OCI-LY7 (cell line): Measurements from ENCODE around the gene EYA2. TPM values are rescaled to one million over a fixed set of nuclear protein-coding genes. Genes with fewer than 3 reads are reported as not detected.

ENCODE experiments used
- BruUV-seq: library from RNA; stranded (reverse); fragments of 400-500 nt; replicated peaks from 2 replicates; lab custom pipeline; 2021; lab: Mats Ljungman, UMichigan
- CTCF ChIA-PET: fragments of 300-600 bp; sonication (Branson Sonifier 250); formaldehyde crosslinking; loops from one replicate; lab custom pipeline; 2022; ENCODE audit warnings: antibody characterized with exemption; ENCODE audit not compliant: unreplicated experiment; lab: Charles Lee
- POLR2A ChIA-PET: fragments of 300-600 bp; sonication (Branson Sonifier 250); formaldehyde crosslinking; loops from one replicate; lab custom pipeline; 2022; ENCODE audit warnings: antibody characterized with exemption; lab: Charles Lee
- DNase-seq: peaks from one replicate; pipeline ENCODE4 v3.0.0-alpha.2; 2015; ENCODE audit warnings: low spot score
- H2AFZ ChIP-seq: fragments of 200-600 bp; sonication (generic), shearing (Covaris generic); 2 replicates; pipeline ENCODE4 v1.6.1; 2014; ENCODE audit warnings: mild to moderate bottlenecking, antibody characterized with exemption, low read length, moderate library complexity
- H3K27ac ChIP-seq: fragments of 200-600 bp; sonication (generic); 2 replicates; pipeline ENCODE4 v1.5.1; 2014; ENCODE audit warnings: mixed run types, low read depth, mild to moderate bottlenecking, moderate library complexity, low read length, inconsistent platforms; ENCODE audit not compliant: poor library complexity, severe bottlenecking
- H3K36me3 ChIP-seq: fragments of 200-600 bp; sonication (generic); 2 replicates; pipeline ENCODE4 v1.6.1; 2014; ENCODE audit warnings: mild to moderate bottlenecking, antibody characterized with exemption, low read length, moderate library complexity, mixed read lengths; ENCODE audit not compliant: insufficient read depth
- H3K4me1 ChIP-seq: fragments of 200-600 bp; sonication (generic); 2 replicates; pipeline ENCODE4 v1.5.1; 2014; ENCODE audit warnings: mild to moderate bottlenecking, low read length; ENCODE audit not compliant: insufficient read depth, poor library complexity, severe bottlenecking
- H3K4me2 ChIP-seq: fragments of 200-600 bp; sonication (generic); 2 replicates; pipeline ENCODE4 v1.6.1; 2014; ENCODE audit warnings: mild to moderate bottlenecking, low read length
- H3K4me3 ChIP-seq: fragments of 200-600 bp; sonication (generic); 2 replicates; pipeline ENCODE4 v1.5.1; 2014; ENCODE audit warnings: mild to moderate bottlenecking, low read depth, low read length; ENCODE audit not compliant: poor library complexity, severe bottlenecking
- H3K79me2 ChIP-seq: fragments of 200-600 bp; sonication (generic); 2 replicates; pipeline ENCODE4 v1.6.1; 2016; ENCODE audit warnings: low read depth, mild to moderate bottlenecking, low read length, moderate library complexity, mixed read lengths; ENCODE audit not compliant: insufficient read depth
- H3K9me2 ChIP-seq: fragments of 200-600 bp; sonication (generic); 2 replicates; pipeline ENCODE4 v1.6.1; 2016; ENCODE audit warnings: mild to moderate bottlenecking, low read length, mixed read lengths; ENCODE audit not compliant: insufficient read depth
- H3K9me3 ChIP-seq: fragments of 200-600 bp; sonication (generic); 2 replicates; pipeline ENCODE4 v1.6.1; 2014; ENCODE audit warnings: mild to moderate bottlenecking, mixed run types, low read length, mixed read lengths
- H4K20me1 ChIP-seq: fragments of 200-600 bp; sonication (generic); 2 replicates; pipeline ENCODE4 v1.6.1; 2014; ENCODE audit warnings: mild to moderate bottlenecking, antibody characterized with exemption, low read length, moderate library complexity, mixed read lengths; ENCODE audit not compliant: insufficient read depth
- EZH2phosphoT487 ChIP-seq: fragments of 200-600 bp; sonication (generic); IDR thresholded peaks from 2 replicates; pipeline ENCODE4 v1.6.1; 2018; ENCODE audit warnings: low read depth, borderline replicate concordance, mild to moderate bottlenecking, mixed run types, antibody characterized with exemption, low read length, moderate library complexity, mixed read lengths
- intact Hi-C: fragments of 100-400 bp; cut with micrococcal nuclease; formaldehyde crosslinking; loops from one replicate; pipeline ENCODE4 v1.10.0; 2022; ENCODE audit not compliant: unreplicated experiment
- total RNA-seq, 2 experiments: library from RNA; depleted of rRNA in 1 of 2; stranded (reverse); fragments of >200 nt in 1 of 2; shearing (Covaris generic) in 1 of 2; gene quantifications; 2 replicates each; pipeline ENCODE4 v1.2.3, GENCODE V29; 2014 to 2022
- TF ChIP-seq, protein P1 (sequence below): fragments of 200-600 bp; sonication (generic); conservative IDR thresholded peaks from 2 replicates; pipeline ENCODE4 v1.5.1; 2014; ENCODE audit warnings: mild to moderate bottlenecking, antibody characterized with exemption, low read length, moderate library complexity, mixed read lengths

The EYA2 gene
- total RNA-seq, 2 experiments from 2014 or later = not detected

GRCh38 chr20:47198254-47198671 lies 303.6 kb downstream of the EYA2 start:
- Histone ChIP-seq H3K9me3 (no peaks in the 10 kb centered on the region), H3K4me3 (no peak overlapping the region), H2AFZ (no peak overlapping the region), H3K36me3 (no peaks in the 10 kb centered on the region), H3K9me2 (no peaks in the 10 kb centered on the region), H3K27ac (no peak overlapping the region), H4K20me1 (no peaks in the 10 kb centered on the region), H3K79me2 (no peaks in the 10 kb centered on the region), H3K4me1 (peaks cover 4% of the 10 kb centered on the region), H3K4me2 (no peak overlapping the region)
- DNase-seq = no peak
- BruUV-seq = no TSS peak
- ChIA-PET CTCF (no interaction called here), POLR2A (interaction anchor here (0.5 to 0.7 kb wide), 2 partner anchors 13 to 56 kb away, joined by 3 read pairs; no protein-coding TSS in a partner anchor)
- intact Hi-C loops = loop anchor here (5.0 kb wide), 3 partner anchors 74 to 451 kb away; no protein-coding TSS in a partner anchor
- TF ChIP-seq, protein P1, sequence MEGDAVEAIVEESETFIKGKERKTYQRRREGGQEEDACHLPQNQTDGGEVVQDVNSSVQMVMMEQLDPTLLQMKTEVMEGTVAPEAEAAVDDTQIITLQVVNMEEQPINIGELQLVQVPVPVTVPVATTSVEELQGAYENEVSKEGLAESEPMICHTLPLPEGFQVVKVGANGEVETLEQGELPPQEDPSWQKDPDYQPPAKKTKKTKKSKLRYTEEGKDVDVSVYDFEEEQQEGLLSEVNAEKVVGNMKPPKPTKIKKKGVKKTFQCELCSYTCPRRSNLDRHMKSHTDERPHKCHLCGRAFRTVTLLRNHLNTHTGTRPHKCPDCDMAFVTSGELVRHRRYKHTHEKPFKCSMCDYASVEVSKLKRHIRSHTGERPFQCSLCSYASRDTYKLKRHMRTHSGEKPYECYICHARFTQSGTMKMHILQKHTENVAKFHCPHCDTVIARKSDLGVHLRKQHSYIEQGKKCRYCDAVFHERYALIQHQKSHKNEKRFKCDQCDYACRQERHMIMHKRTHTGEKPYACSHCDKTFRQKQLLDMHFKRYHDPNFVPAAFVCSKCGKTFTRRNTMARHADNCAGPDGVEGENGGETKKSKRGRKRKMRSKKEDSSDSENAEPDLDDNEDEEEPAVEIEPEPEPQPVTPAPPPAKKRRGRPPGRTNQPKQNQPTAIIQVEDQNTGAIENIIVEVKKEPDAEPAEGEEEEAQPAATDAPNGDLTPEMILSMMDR = no peak
- no peak for TF ChIP-seq EZH2phosphoT487

DNA sequence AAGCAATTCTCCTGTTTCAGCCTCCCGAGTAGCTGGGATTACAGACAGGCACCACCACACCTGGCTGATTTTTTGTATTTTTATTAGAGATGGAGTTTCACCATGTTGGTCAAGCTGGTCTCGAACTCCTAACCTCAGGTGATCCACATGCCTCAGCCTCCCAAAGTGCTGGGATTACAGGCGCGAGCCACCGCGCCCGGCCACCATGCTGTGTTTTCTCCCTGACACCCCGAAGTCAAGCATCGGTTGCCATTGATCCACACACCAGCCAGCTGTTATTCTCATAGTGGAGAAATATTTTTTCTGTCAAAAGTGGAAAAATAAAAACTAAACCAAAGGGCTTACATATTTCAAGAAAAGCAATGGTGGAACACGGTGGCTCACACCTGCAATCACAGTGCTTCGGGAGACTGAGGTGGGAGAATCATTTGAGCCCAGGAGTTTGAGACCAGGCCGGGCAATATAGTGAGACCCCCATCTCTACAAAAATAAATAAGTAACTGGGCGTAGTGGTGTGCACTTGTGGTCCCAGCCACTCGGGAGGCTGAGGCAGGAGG lies 304.4 kb downstream of the EYA2 start:
- intact Hi-C loops = loop anchor here (5.0 kb wide), 3 partner anchors 73 to 452 kb away; no protein-coding TSS in a partner anchor
- H3K4me3 ChIP-seq = no peak overlapping the region
- H3K9me2 ChIP-seq = no peaks in the 10 kb centered on the region
- no TSS peak for BruUV-seq
- TF ChIP-seq, protein P1 = no peak
- TF ChIP-seq EZH2phosphoT487 = no peak
- no peaks in the 10 kb centered on the region for H3K36me3 ChIP-seq
- H3K4me1 ChIP-seq = peaks cover 4% of the 10 kb centered on the region
- no peaks in the 10 kb centered on the region for H4K20me1 ChIP-seq
- no peaks in the 10 kb centered on the region for H3K9me3 ChIP-seq
- H3K27ac ChIP-seq = no peak overlapping the region
- no peak for DNase-seq
- no peak overlapping the region for H2AFZ ChIP-seq
- CTCF ChIA-PET = no interaction called here
- H3K4me2 ChIP-seq = no peak overlapping the region
- H3K79me2 ChIP-seq = no peaks in the 10 kb centered on the region
- POLR2A ChIA-PET = no interaction called here

DNA sequence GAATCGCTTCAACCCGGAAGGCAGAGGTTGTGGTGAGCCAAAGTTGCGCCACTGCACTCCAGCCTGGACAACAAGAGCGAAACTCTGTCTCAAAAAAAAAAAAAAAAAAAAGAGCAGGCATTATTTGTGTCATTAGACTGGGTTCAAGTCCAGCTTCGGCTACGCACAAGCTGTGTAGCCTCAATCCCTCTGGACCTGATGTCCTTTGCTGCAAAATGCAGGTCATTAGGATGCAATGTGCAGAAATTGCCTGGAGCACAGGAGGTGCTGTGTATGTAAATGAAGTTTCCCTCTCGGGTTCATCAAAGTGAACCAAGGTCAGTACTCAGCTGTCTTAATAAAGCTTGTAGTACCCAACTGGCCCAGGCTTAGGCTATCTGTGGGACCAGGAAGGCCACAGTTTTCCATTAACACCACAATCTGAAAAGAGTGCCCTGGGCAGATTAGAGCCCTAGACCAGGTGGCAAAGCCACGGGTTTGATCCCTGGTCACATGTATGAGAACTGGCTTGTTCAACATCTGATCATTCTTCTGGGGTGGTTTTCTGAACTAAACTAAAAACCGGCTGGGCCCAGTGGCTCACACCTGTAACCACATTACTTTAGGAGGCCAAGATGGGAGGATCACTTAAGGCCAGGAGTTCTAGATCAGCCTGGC lies 306.6 kb downstream of the EYA2 start:
- Histone ChIP-seq H3K4me1 (peaks cover 4% of the 10 kb centered on the region), H3K36me3 (no peaks in the 10 kb centered on the region), H2AFZ (no peak overlapping the region), H3K4me3 (no peak overlapping the region), H3K4me2 (no peak overlapping the region), H3K9me3 (no peaks in the 10 kb centered on the region), H4K20me1 (no peaks in the 10 kb centered on the region), H3K27ac (no peak overlapping the region), H3K79me2 (no peaks in the 10 kb centered on the region), H3K9me2 (no peaks in the 10 kb centered on the region)
- POLR2A ChIA-PET = interaction anchor here (1.2 kb wide), 1 partner anchor 89 kb away, joined by 3 read pairs; no protein-coding TSS in a partner anchor
- CTCF ChIA-PET = no interaction called here
- no TSS peak for BruUV-seq
- intact Hi-C loops = no loop called here
- no peak for DNase-seq
- TF ChIP-seq, protein P1 = no peak
- TF ChIP-seq EZH2phosphoT487 = no peak
